ENCODE results near the gene TMEM109.
"Not testable (repeated sequence)": the region's sequence is repeated elsewhere in the genome, so short reads cannot be mapped to it uniquely, and the experiment has no call there.

The TMEM109 gene

DNA sequence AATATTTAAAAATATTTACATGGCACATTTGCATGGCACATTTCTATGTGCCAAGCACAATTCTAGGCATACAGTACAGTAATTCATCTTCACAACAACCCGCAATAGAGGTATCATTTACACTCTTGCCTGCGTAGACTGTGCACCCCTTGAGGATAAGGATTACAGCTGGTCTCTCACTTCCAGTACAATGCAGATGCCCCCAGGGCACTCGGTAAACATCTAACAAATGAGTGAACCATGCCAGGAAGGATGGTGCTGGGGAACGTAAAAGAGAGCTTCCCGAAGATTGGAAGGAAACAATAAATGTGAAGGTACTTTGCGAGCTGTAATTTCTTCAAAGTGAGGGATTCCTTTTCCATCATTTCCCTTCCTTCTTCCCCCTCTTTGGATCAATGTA, 8.9 kb upstream of the TMEM109 start:
- Histone ChIP-seq H2AFZ (no peak overlapping the region), H3K79me2 (peaks cover 24% of the 10 kb centered on the region), H3K4me3 (ENCODE audit: low read depth, low read length) (peak overlapping the region; percentile 83), H3K27me3 (ENCODE audit: control insufficient read depth, insufficient read depth, low read length) (no peaks in the 10 kb centered on the region), H3K4me1 (peaks cover 12% of the 10 kb centered on the region), H3K9ac (no peak overlapping the region), H3K27ac (peak overlapping the region; percentile 81), H3K36me3 (ENCODE audit: control insufficient read depth, insufficient read depth, low read length) (no peaks in the 10 kb centered on the region), H3K4me2 (ENCODE audit: low read length) (peak overlapping the region; percentile 84), H3K9me3 (ENCODE audit: control insufficient read depth, low read length) (no peaks in the 10 kb centered on the region)
- TF ChIP-seq, protein P1, sequence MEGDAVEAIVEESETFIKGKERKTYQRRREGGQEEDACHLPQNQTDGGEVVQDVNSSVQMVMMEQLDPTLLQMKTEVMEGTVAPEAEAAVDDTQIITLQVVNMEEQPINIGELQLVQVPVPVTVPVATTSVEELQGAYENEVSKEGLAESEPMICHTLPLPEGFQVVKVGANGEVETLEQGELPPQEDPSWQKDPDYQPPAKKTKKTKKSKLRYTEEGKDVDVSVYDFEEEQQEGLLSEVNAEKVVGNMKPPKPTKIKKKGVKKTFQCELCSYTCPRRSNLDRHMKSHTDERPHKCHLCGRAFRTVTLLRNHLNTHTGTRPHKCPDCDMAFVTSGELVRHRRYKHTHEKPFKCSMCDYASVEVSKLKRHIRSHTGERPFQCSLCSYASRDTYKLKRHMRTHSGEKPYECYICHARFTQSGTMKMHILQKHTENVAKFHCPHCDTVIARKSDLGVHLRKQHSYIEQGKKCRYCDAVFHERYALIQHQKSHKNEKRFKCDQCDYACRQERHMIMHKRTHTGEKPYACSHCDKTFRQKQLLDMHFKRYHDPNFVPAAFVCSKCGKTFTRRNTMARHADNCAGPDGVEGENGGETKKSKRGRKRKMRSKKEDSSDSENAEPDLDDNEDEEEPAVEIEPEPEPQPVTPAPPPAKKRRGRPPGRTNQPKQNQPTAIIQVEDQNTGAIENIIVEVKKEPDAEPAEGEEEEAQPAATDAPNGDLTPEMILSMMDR (IDR thresholded peaks at IDR 0.05): no peak

DNA sequence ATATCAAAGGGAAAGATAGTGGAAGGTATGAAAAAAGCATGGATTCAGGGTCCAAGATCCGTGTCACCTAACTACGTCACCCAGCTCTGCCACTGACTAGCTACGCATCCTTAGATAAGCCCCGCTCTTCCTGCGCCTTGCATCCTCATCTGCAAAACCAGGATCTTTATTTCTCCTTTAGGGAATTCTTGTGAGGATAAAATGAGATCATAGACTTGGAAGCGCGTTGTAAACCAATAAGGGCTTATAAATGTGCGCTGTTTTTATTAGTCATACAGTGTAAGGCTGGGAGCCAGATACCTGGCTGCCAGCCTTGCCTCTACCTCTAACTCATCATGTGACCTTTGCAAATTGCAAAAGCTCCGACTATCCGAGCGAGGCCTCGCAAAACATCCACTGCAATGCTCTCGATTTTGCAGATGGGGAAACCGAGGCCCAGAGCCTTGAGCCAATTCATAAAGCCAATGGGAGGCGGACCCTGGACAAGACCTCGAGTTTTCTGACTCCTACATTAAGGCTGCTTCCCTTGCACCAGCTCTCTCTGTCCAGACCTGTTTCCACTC, 8.3 kb upstream of the TMEM109 start:
- no peaks in the 10 kb centered on the region for H3K36me3 ChIP-seq (ENCODE audit: control insufficient read depth, insufficient read depth, low read length)
- peak overlapping the region; percentile 81 for H3K27ac ChIP-seq
- peak overlapping the region; percentile 84 for H3K4me2 ChIP-seq (ENCODE audit: low read length)
- TF ChIP-seq, protein P1 (IDR thresholded peaks at IDR 0.05): no peak
- H3K9ac ChIP-seq: peak overlapping the region; percentile 54
- no peaks in the 10 kb centered on the region for H3K27me3 ChIP-seq (ENCODE audit: control insufficient read depth, insufficient read depth, low read length)
- peaks cover 24% of the 10 kb centered on the region for H3K79me2 ChIP-seq
- peak overlapping the region; percentile 83 for H3K4me3 ChIP-seq (ENCODE audit: low read depth, low read length)
- no peaks in the 10 kb centered on the region for H3K9me3 ChIP-seq (ENCODE audit: control insufficient read depth, low read length)
- H3K4me1 ChIP-seq: peaks cover 12% of the 10 kb centered on the region
- H2AFZ ChIP-seq: peak overlapping the region; percentile 65

DNA sequence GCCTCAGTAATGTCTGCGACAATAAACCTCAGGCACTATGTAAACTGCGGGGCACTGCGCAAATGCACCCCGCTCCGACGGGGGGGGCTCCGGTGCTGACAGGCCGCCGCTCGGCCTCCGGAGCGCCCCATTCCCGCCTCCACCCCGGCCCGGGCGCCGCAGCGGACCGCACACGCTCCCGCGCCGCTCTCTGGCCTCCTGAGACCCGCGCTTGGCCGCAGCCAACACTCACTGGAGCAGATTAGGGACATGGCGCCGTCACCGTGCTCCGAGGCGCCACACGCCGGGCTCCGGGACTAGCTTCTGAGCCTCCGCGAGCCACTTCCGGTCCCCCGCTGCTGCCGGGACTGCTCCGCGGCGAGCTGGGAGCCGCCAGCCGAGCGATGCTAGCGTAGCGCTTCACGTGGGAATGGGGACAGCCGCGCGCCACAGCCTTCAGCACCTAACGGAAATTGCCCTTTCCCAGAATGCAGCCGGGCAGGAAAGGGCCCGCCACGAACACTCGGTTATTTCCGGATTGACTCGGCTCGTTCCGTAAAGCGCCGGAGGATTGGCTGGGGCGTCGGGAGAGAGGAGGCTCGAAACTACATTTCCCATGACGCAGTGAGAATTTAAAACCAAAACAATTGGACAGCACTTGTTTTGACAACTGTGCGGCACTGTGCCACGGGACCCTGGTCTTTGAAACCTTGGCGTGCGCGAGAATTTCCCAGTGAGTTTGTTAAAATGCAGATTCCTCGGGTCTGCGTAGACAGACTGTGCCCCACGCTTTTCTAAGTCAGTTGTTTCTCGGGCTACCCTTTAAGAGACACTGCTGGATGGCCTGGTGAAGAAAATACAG, 7.6 kb upstream of the TMEM109 start, which contains the start of gene PRPF19:
Gene PRPF19 (minus strand): TSS at position 454 of the 841 bp plus-strand sequence. CDS start 203 bp downstream, at position 251.
- TF ChIP-seq, protein P1 (IDR thresholded peaks at IDR 0.05): no peak
- Histone ChIP-seq H3K4me2 (ENCODE audit: low read length) (peak within 1 kb of the TSS; percentile 84), H2AFZ (peak within 1 kb of the TSS; percentile 79), H3K9ac (peak within 1 kb of the TSS; percentile 61), H3K9me3 (ENCODE audit: control insufficient read depth, low read length) (no peaks in the 10 kb centered on the region), H3K27me3 (ENCODE audit: control insufficient read depth, insufficient read depth, low read length) (no peaks in the 10 kb centered on the region), H3K4me3 (ENCODE audit: low read depth, low read length) (peak within 1 kb of the TSS; percentile 83), H3K4me1 (peaks cover 12% of the 10 kb centered on the region), H3K79me2 (peaks cover 24% of the 10 kb centered on the region), H3K36me3 (ENCODE audit: control insufficient read depth, insufficient read depth, low read length) (no peaks in the 10 kb centered on the region), H3K27ac (peak within 1 kb of the TSS; percentile 81)

DNA sequence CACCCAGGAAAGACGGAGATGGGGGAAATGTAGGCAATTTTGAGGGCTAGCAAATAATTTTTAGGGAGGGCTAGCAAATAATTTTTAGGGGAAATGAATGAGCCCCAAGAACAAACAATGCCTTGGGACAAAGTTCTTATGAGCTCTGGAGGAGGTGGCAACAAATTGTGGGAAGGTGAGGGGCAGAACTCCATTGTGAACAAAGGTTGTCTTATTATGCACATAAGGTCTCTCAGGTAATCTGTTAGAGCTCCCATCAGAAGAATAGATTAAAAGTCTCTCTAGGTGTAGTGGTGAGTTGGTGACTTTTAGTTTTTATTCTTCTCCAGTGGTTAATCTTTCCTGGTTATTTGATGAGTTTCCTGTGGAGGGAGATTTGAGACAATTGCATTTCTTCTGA, 5.2 kb upstream of the TMEM109 start:
- peaks cover 20% of the 10 kb centered on the region for H3K4me1 ChIP-seq
- H3K27me3 ChIP-seq (ENCODE audit: control insufficient read depth, insufficient read depth, low read length): no peaks in the 10 kb centered on the region
- H3K27ac ChIP-seq: no peak overlapping the region
- peaks cover 25% of the 10 kb centered on the region for H3K79me2 ChIP-seq
- no peaks in the 10 kb centered on the region for H3K9me3 ChIP-seq (ENCODE audit: control insufficient read depth, low read length)
- H3K36me3 ChIP-seq (ENCODE audit: control insufficient read depth, insufficient read depth, low read length): no peaks in the 10 kb centered on the region
- TF ChIP-seq, protein P1 (IDR thresholded peaks at IDR 0.05): no peak
- no peak overlapping the region for H3K9ac ChIP-seq
- no peak overlapping the region for H2AFZ ChIP-seq
- H3K4me2 ChIP-seq (ENCODE audit: low read length): no peak overlapping the region
- H3K4me3 ChIP-seq (ENCODE audit: low read depth, low read length): no peak overlapping the region

DNA sequence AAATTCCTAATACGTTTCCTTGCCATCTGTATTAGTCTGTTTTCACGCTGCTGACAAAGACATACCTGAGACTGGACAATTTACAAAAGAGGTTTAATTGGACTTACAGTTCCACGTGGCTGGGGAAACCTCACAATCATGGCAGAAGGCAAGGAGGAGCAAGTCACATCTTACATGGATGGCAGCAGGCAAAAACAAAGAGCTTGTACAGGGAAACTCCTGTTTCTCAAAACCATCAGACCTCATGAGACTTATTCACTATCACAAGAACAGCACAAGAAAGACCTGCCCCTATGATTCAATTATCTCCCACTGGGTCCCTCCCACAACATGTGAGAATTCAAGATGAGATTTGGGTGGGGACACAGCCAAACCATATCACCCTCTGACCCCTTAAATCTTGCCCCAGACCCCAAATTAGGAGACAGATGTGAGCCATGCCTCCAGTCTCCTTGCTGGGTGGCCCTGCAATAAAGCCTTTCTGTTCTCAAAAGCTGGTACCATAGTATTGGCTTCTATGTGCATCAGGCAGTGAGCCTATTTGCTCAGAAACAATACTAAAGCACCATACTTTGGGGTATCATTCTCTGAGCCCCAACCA, 4.2 kb upstream of the TMEM109 start:
- not testable (repeated sequence) for H3K9ac ChIP-seq; H3K9me3 ChIP-seq (ENCODE audit: control insufficient read depth, low read length); H3K27me3 ChIP-seq (ENCODE audit: control insufficient read depth, insufficient read depth, low read length); H3K4me2 ChIP-seq (ENCODE audit: low read length); H3K36me3 ChIP-seq (ENCODE audit: control insufficient read depth, insufficient read depth, low read length); H3K27ac ChIP-seq; H3K4me3 ChIP-seq (ENCODE audit: low read depth, low read length); H2AFZ ChIP-seq
- H3K79me2 ChIP-seq: peaks cover 16% of the 10 kb centered on the region
- peaks cover 16% of the 10 kb centered on the region for H3K4me1 ChIP-seq

Measured in parathyroid adenoma (tissue), 2 donors.